HG02588 (cell line): ENCODE results near the gene ANO3.
"Not testable (repeated sequence)": the region's sequence is repeated elsewhere in the genome, so short reads cannot be mapped to it uniquely, and the experiment has no call there.

Source experiments
- ATAC-seq: cut with Tn5 transposase; IDR thresholded peaks from one replicate; pipeline ENCODE4 v1.9.1; 2021; ENCODE audit warnings: mild to moderate bottlenecking, moderate library complexity; ENCODE audit not compliant: unreplicated experiment

ANO3 gene

DNA sequence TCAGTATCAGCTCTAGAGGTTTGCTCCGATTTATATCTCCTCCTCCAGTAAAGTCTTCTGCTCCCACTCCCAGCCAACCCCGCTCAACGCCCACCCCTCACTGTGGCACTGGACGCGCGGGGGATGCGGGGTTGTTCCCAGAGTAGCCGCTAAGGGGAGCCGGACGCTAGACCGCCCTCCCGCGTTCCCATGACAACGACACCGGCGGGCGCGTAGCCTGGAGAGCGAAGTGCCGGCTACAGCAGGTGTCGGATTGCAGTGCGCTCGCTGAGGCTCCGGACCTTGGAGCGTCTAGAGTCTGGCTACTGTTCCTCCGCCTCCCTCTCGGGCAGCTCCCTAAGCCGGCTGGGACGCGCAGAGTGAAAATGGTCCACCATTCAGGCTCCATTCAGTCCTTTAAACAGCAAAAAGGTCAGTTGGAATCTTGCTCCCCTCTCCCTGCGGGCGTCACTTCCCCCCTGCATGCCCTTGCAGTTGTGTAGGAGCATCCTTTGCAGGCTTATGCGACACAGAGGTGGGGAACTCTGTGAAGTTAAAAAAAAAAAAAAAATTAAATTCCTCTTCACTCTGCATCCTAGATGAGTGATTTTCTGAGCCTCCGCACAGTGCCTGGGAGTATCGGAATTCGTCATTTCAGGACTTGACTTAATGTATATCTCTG is at the start of gene ANO3:
Gene ANO3, plus strand, starts transcription at position 220 of the 661 bp plus-strand sequence. Its CDS starts 146 bp downstream, at position 366.
- peak; percentile 87 for ATAC-seq

DNA sequence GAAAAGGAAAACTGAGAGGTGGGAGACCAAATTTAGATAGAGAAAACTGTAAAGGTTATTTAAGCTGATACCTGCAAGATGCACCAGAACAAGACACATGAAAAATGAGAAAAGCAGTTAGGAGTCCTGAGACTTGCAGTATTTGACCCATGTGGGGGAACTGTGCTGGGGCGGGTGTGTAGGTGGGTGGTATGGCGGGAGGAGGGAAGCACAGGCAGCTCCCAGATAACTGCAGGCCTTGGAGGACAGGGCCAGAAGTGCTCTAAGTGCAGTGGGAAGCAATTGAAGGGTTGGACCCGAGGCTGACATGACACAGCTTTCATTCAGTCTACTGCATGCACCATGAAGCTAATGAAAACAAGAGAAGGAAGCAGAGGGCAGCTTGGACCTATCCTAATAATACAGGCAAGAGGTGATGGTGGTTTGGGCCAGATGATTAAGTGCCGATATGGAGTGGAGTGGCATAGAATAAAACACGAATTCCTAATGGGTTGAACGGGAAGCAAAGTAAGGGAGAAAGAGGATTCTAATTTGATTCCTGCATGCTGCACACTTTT is 48.0 kb upstream of the ANO3 start:
- no peak for ATAC-seq

DNA sequence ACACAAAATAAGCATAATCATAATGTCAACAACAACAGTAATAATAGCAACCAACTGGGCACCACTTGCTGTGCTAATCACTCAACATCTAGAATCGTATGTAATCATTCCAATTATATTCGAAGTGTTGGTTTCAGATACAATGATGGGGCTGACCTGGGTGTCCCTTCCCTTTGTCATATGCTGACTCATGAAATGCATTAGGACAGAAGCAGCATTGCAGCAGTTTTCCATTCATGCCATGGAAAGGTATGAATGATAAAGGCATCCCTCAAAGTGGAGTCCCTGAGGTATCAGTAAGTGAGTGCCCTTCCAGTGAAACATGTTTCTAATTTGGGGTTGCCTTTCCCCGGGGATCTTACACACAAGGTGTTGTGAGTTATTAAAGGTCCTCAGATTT is 46.3 kb upstream of the ANO3 start:
- ATAC-seq = no peak

DNA sequence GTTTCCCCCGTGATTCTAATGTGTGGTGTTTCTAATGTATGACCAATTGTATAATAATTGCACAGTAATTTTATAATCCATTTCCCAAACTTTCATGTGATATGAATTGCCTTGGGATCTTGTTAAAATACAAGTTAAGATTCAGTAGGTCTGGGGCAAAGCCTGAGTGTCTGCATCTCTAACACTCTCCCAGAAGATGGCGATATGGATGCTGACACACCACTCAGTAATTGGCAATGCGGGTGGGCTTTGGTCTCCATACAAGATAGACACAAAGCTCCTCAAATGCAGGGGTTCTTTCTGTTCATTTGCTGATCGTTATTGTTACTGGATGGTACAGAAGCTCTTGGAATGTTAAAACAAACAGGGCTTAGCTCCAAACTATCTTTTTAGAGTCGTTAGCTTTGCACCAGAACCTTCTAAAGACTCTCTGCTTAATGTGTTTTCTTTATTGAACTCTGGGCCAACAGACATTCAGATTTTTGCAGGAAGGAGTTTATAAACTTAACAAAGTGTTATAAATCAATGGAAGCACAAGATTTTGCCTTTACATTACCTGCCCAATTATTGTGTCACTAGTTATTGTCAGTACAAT is 45.4 kb upstream of the ANO3 start:
- no peak for ATAC-seq

DNA sequence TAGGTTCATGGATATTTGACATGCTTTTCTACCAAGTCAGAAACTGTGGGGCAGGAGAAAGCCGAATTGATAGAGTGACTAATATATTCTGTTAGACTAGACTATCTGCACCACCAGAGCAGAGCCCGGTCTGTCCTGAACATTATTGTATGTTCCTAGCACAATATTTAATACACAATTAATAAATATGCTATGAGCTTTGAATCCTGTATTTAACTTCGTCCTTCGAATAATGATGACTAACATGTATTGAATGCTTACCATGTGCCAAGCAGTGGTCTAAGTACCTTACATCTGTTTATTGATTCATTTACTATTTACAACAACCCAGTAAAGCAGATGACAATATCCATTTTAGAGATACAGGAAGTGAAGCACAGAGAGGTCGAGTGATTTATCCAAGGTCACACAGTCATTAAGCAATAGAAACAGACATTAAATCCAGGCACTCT is 44.8 kb upstream of the ANO3 start:
- no peak for ATAC-seq

DNA sequence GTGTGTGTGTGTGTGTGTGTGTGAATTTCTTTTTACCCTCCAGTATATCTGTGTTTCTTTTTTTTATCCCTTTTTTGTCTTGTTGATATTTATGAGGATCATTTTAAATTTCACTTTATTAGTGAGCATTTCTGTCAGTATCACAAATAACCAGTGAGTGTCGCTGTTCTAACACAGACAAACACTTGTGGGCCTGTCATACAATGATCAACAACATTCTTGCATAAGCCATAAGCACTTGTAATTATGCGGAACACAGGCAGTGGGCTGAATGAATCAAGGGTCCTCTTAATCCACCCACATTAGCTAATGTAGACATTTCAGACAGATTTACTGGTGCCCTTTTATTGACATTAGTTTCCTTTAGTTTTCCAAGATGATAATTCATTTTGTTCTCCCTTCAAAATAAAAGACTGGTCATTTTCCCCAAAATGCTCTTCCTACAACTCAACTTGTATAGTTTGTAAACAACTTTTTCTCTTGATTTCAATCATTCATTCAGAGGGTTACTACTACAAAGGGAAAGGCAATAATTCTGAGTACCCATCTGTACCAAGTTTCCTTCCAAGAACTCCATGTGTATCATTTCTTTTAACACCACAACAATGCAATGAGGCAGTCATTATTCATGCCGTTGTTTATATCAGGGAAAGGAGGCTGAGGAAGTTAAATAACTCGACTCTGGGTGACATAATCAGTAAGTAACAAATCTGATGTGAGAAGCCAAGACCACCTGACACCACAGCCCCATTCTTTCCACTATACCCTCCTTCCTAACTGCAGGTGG is 34.5 kb upstream of the ANO3 start:
- ATAC-seq = peak; percentile 63

DNA sequence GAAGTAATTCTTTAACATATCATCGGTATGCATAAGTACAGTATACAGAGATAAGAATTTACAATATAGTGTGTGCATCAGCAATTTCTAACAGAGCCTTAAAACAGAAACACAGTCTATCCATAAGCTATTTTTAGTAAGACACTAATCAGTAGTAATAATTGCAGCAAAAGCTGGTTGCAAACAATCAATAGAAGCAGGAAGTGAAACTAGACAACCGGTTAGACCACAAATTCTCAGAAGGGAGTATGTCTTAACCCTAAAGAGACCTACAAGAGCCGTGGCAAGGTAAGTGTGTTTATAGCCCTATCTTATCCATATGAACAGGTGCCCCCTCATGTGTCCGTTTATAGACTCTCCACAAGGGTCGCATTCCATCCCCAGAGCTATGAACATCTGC is 15.6 kb upstream of the ANO3 start:
- not testable (repeated sequence) for ATAC-seq

DNA sequence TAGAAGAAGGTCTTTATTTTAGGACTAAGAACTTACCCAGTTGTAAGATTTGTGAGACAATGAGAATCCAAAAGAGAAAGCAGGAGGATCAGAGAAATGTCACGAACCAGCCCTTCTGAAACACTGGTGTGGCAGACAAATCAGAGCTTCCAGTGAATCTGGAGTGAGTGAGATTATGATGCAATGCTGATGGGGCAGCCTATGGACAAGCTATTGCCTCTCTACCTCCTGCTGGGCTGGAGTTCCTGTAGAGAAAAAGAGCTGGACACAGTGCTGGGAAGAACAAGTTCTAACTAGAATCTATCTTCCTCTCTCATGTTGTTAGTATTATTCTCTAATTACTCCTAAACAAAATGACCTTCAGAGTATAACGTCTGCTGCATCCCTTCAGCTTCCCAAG is 12.0 kb upstream of the ANO3 start:
- no peak for ATAC-seq

DNA sequence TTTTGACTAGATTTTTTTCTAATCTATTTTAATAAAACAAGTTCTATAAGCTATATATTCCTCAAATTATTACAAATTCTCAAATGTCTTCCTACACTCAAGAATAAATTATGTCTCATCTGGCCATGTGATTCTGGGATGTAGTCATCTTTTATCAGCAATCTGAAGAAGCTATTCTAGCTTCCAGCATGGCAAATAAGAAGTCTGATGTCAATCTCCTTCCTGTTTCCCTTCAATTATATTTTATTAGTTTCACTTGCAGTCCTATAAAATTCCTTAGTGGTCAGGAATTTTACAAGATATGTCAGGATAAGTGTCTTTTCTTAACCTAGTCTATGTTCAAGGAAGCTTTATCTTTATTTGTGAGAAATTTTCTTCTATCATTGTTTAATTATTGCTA is 10.4 kb upstream of the ANO3 start:
- ATAC-seq = no peak

DNA sequence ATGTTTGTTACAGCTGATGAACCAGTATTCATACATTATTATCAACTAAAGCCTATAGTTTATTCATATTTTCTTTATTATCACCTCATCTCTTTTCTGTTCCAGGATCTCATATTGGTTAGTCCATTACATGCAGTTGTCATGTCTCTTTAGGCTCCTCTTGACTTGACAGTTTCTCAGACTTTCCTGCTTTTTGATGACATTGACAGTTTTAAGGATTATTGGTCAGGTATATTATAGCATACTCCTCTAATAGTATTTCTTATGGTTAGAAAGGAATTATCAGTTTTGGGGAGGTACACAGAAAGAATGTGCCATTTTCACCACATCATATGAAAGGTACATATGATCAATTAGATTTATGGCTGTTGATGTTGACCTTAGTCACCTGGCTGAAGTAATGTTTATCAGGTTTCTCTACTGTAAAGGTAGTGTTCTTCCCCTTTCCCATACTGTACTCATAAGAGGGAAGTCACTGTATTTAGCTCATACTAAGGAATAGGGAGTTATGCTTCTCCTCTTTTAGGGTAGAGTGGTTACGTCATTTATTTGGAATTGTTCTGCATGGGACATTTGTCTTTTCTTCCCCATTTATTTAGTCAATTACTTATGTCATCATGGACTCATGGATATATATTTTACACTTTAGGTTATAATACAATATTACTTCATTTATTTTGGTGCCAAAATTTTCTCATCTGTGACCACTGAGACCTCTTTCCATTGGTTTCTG is 9.4 kb upstream of the ANO3 start:
- no peak for ATAC-seq

DNA sequence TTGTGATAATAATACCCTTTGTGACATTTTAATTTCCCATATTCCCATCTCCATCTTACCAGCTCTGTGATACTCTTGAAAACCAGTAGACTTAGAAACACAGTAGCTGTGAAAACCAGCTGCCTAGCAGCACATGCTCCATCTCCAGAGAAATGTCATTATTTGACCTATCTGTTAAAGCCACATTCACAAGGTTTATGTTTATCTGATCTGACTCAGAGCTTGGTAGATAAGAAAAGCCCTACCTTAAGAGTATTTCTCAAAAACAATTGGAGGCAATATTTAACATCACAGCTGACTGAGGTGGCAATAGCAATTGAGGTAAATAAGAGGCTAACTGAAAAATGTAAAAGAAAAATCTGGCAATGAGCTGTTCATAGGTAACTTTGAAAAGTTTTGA is 8.1 kb upstream of the ANO3 start:
- ATAC-seq = no peak

DNA sequence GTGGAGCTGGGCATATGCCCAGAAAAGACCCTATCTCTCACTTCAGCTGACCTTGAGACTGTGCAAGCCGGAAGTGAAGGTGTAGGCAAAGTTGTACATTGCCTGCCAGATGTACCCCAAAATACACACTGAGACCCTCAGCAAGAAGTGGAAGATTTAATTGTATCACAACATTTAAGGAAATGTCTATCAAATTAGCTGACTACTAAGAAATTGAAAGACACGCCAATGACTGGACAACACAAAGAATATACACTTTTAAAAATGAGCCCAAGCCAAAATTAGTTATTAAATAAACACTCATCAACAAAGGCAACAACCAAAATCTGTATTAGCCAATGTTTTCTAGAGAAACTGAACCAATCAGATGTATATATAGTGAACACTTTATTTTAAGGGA is 7.7 kb upstream of the ANO3 start:
- ATAC-seq = no peak

DNA sequence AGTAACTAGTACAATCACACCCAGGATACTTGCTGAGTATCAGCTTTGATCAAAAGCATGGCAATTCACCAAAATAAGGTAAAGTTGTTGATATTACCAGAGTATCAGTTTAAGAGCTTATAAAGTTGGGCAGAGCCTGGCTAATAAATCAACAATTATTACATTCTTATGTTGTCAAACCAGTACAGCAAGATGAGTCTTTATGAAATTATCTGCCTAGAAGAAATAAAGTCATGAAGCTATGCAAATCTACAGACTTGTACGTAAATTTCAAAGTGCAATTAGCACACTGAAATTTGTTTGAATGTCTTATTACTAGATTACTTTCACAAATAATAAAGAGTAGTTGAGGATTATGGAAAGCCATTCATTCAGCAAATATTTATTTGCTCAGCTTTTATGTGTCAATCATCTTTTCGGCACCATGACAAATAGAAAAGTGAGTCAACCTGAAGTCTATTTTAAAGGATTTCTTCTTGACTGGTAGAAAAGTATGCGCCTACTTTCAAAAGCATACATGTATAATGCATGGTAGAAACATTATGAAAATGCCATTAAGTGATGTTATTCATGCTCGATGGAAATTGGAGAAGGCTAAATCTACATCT is 5.0 kb upstream of the ANO3 start:
- ATAC-seq = no peak

DNA sequence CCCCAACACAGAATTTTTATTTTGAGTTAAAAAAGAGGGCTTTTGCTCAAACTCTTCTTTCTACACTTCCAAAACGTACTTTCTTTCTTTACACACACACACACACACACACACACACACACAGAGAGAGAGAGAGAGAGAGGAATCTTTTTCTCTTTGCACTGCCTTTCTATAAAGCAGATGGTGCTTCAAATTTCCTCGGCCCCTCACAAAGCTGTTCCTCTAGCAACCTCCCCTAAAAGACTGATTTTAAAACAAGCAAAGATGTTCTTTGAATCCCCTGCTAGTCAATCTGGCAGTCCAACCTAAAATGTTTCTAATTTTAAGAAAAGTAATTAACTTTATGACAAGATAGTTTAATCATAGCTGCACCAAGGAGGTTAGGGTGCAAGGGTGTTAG is 2.7 kb upstream of the ANO3 start:
- no peak for ATAC-seq

DNA sequence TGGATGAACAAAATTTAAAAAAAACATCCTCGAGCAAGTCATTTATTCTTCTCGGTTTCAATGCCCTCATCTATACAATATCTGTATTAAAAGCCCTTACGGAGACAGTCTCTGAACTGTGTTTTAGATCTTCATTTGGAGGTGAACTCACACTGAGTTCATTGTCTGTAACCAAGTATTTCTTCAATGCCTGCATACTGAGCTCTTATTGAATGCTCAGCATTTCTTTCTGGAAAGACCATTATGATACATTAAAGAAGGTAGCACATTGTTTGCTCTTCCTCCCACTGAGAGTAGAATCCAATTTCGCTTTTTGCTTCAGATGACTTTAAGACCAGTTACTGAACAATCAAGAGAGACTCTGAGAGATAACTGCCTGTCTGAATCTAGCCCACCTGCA is 1.7 kb upstream of the ANO3 start:
- ATAC-seq = no peak

DNA sequence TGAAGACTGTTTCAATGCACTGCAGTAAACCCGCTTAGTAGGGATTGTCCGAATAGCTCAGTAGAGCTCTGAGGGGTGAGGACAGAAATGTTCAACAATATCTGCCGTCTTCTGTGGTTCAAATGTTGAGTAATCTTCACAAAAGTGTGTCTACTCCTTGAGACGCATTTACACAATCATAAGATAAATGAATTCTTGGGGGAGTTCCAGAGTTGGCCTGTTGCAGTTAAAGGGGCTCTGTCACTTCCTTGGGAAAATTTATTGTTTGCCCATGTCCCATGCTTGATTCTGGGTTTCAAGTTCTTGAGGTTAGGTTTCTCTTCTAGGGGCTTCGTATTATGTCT is 614 bp downstream of the ANO3 start:
- ATAC-seq = no peak

DNA sequence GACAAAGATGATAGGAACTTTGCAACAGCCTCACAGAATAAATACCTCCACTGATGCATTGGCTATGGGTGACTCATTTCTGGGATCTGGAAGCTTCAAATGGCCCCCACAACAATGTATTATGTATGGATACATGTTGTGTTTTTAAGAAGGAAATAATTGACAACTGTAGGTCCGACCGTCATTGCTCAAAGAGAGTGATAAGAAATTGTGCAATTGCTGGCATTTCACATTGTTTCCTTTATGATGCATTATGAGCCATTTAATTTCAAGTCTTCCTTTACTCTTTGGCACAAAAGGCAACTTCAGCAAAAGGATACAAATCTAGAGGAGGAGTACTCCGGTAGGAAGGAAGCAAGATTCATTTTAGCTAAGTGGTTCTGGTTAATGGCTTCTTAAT is 2.0 kb downstream of the ANO3 start:
- ATAC-seq = no peak

DNA sequence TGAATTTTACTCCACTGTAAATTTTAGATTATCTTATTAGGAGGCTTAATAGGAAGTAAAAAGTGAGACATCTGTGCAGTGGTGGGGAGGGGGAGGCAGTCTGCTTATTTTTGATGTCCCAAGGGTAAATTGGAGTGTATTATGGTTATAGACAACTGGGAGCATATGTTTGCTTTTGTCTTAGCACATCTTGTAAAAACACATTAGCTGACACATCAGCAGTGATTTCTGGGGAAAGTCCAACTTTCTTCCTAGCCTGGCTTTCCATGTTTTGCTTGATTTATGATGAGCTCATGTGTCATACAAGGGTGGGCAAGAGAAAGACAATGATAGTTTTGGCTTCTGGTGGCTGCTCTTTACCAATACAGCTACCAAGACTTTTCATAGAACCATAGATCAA is 4.0 kb downstream of the ANO3 start:
- ATAC-seq = no peak

DNA sequence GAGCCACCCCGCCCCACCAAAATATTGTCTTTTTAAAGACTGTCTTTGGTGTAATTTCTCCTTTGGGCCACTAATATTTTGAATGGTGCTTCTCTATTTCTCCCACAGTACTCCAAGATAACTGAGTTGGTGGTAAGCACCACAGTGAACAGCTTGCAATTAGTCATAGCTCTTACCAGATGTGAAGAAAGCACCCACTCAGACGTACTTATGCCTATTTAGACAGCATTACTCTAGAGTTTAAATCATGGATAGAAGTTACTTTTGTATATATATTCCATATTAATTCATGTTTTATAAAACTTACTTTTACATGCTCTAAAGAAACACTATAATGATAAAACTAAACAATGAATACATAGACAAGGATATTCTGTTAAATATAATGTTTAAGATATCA is 12.7 kb downstream of the ANO3 start:
- ATAC-seq = no peak

DNA sequence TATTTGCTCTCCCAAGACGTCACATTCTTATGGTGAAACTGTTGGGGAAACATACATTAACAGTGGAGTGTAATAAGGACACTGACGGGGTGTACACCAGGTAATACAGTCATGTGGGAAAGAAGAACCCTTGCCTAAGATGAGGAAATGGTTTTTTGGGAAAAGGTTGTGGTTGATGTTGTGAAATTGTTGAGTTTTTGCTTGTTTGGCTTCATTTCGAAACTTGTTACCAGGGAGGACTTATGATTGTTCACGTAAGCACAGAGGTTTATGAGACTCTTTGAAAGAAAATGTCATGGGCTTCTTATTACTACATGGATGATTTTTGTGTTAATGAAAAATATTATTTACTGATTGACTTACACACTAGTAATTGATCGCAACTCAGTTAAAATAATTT is 16.8 kb downstream of the ANO3 start:
- no peak for ATAC-seq

DNA sequence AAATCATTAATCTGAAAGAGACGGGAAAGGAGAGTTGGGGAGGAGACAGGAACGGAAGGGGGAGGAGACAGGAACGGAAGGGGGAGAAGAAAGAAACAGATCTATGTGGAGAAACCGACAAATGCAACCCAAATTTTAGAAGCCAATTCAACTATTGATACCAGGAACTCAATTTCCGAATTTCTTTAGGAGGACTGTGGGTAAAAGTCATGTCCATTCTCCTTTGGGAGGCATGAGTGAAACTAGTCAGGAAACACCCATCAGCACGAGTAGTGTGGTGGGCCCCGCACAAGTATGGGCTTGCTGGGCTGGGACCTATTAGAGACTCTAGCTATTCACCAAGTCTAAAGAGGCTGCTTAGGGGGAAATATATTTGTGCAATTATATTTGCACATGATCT is 18.1 kb downstream of the ANO3 start:
- ATAC-seq = no peak
